Smooth muscle cell (in vitro differentiated cells): ENCODE results near the gene RAPGEF5. TPM values are rescaled to one million over a fixed set of nuclear protein-coding genes. Genes with fewer than 3 reads are reported as not detected.

Experiments used
- DNase-seq: peaks from one replicate; lab custom pipeline; 2025; ENCODE audit not compliant: unreplicated experiment; lab: John Stamatoyannopoulos, UW
- H2AFZ ChIP-seq: fragments of 200-600 bp; sonication (generic); 2 replicates; pipeline ENCODE4 v1.6.0; 2016; ENCODE audit warnings: antibody characterized with exemption, low read depth, mild to moderate bottlenecking
- H3F3A ChIP-seq: fragments of 200-600 bp; sonication (generic); 2 replicates; pipeline ENCODE4 v1.6.0; 2017; ENCODE audit warnings: antibody characterized with exemption, low read depth
- H3K27ac ChIP-seq: fragments of 200-600 bp; sonication (generic); 2 replicates; pipeline ENCODE4 v1.5.1; 2016; ENCODE audit warnings: low read depth, mild to moderate bottlenecking
- H3K27me3 ChIP-seq: fragments of 200-600 bp; sonication (generic); 2 replicates; pipeline ENCODE4 v1.6.1; 2016; ENCODE audit warnings: low read depth, mild to moderate bottlenecking
- H3K36me3 ChIP-seq: fragments of 200-600 bp; sonication (generic); 2 replicates; pipeline ENCODE4 v1.5.1; 2016; ENCODE audit warnings: low read depth
- H3K4me1 ChIP-seq: fragments of 200-600 bp; sonication (generic); 2 replicates; pipeline ENCODE4 v1.5.1; 2016; ENCODE audit warnings: low read depth
- H3K4me2 ChIP-seq: fragments of 200-600 bp; sonication (generic); 2 replicates; pipeline ENCODE4 v1.6.0; 2016; ENCODE audit warnings: mild to moderate bottlenecking
- H3K4me3 ChIP-seq: fragments of 200-600 bp; sonication (generic); 2 replicates; pipeline ENCODE4 v1.5.1; 2016; ENCODE audit warnings: mild to moderate bottlenecking
- H3K79me2 ChIP-seq: fragments of 200-600 bp; sonication (generic); 2 replicates; pipeline ENCODE4 v1.6.0; 2016; ENCODE audit warnings: low read depth, mild to moderate bottlenecking
- H3K9ac ChIP-seq: fragments of 200-600 bp; sonication (generic); 2 replicates; pipeline ENCODE4 v1.6.0; 2016; ENCODE audit warnings: low read depth
- H3K9me3 ChIP-seq: fragments of 200-600 bp; sonication (generic); replicated peaks from 2 replicates; pipeline ENCODE4 v1.5.1; 2016; ENCODE audit warnings: low read depth
- H4K20me1 ChIP-seq: fragments of 200-600 bp; sonication (generic); 2 replicates; pipeline ENCODE4 v1.6.0; 2016; ENCODE audit warnings: low read depth
- CTCF ChIP-seq: fragments of 200-600 bp; sonication (generic); IDR thresholded peaks from 2 replicates; pipeline ENCODE4 v1.5.1; 2017; ENCODE audit warnings: borderline replicate concordance, mild to moderate bottlenecking, antibody characterized with exemption; ENCODE audit not compliant: insufficient read depth, poor library complexity, severe bottlenecking
- WGBS: methylation state at CpG from one replicate; pipeline ENCODE4 v1.1.7; 2016; ENCODE audit warnings: low lambda C conversion rate; 5-methylcytosine and 5-hydroxymethylcytosine counted together
- polyA plus RNA-seq: library from polyadenylated mRNA; unstranded; fragments of >200 nt; fragmentation: Nextera tagmentation; extraction: Ambion mirVana; gene quantifications from 2 replicates; pipeline ENCODE4 v1.2.1, GENCODE V29; 2016
- total RNA-seq: library from RNA; depleted of rRNA; stranded (reverse); fragments of >200 nt; gene quantifications from 2 replicates; pipeline ENCODE4 v1.2.3, GENCODE V29; 2014

Gene RAPGEF5
- total and polyA plus RNA-seq, 2 experiments from 2014 or later = 11.4 TPM; not detected in 1

- no peaks in the 10 kb centered on the region for H3K79me2 ChIP-seq
- 91% methylated on average over 3 of the region's 3 CpGs for WGBS
Measured at GRCh38 chr7:22280031-22280430, 76.9 kb downstream of the RAPGEF5 start.

GRCh38 chr7:22278660-22279059, 78.3 kb downstream of the RAPGEF5 start:
- WGBS = 96% methylated on average over 2 of the region's 2 CpGs
- H3K27me3 ChIP-seq = no peaks in the 10 kb centered on the region
- no peak overlapping the region for H3K27ac ChIP-seq
- no peak overlapping the region for H3K9ac ChIP-seq
- H3K4me3 ChIP-seq = no peak overlapping the region
- no peaks in the 10 kb centered on the region for H3K4me1 ChIP-seq
- no peaks in the 10 kb centered on the region for H4K20me1 ChIP-seq
- DNase-seq = no peak
- H3K36me3 ChIP-seq = no peaks in the 10 kb centered on the region
- no peaks in the 10 kb centered on the region for H3K9me3 ChIP-seq
- H3K4me2 ChIP-seq = no peak overlapping the region
- TF ChIP-seq CTCF = no peak
- H2AFZ ChIP-seq = no peak overlapping the region
- no peaks in the 10 kb centered on the region for H3K79me2 ChIP-seq
- H3F3A ChIP-seq = no peaks in the 10 kb centered on the region

More at GRCh38 chr7:22280031-22280430, 76.9 kb downstream of the RAPGEF5 start:
- Histone ChIP-seq H3K4me2 (no peak overlapping the region), H2AFZ (no peak overlapping the region), H3K4me3 (no peak overlapping the region), H3F3A (no peaks in the 10 kb centered on the region), H3K9me3 (no peaks in the 10 kb centered on the region), H4K20me1 (no peaks in the 10 kb centered on the region), H3K27ac (no peak overlapping the region), H3K4me1 (no peaks in the 10 kb centered on the region), H3K27me3 (no peaks in the 10 kb centered on the region), H3K36me3 (no peaks in the 10 kb centered on the region), H3K9ac (no peak overlapping the region)
- TF ChIP-seq CTCF = no peak
- DNase-seq = no peak

GRCh38 chr7:22277375-22277774, 79.6 kb downstream of the RAPGEF5 start:
- Histone ChIP-seq H3K27ac (no peak overlapping the region), H4K20me1 (no peaks in the 10 kb centered on the region), H3K4me3 (no peak overlapping the region), H3K4me2 (no peak overlapping the region), H3K4me1 (no peaks in the 10 kb centered on the region), H3K27me3 (no peaks in the 10 kb centered on the region), H3K9me3 (no peaks in the 10 kb centered on the region), H3K79me2 (no peaks in the 10 kb centered on the region), H2AFZ (no peak overlapping the region), H3F3A (no peaks in the 10 kb centered on the region), H3K36me3 (no peaks in the 10 kb centered on the region), H3K9ac (no peak overlapping the region)
- DNase-seq = no peak
- no peak for TF ChIP-seq CTCF
- 93% methylated on average over 4 of the region's 4 CpGs for WGBS

GRCh38 chr7:22275661-22276060, 81.3 kb downstream of the RAPGEF5 start:
- TF ChIP-seq CTCF = no peak
- Histone ChIP-seq H2AFZ (no peak overlapping the region), H3K4me1 (no peaks in the 10 kb centered on the region)

More at GRCh38 chr7:22275661-22276060, 81.3 kb downstream of the RAPGEF5 start:
- Histone ChIP-seq H3K79me2 (no peaks in the 10 kb centered on the region), H3K9me3 (no peaks in the 10 kb centered on the region), H3F3A (no peaks in the 10 kb centered on the region), H3K27me3 (no peaks in the 10 kb centered on the region), H3K27ac (no peak overlapping the region), H4K20me1 (no peaks in the 10 kb centered on the region), H3K36me3 (no peaks in the 10 kb centered on the region), H3K4me2 (no peak overlapping the region), H3K9ac (no peak overlapping the region), H3K4me3 (no peak overlapping the region)
- 80% methylated on average over 2 of the region's 2 CpGs for WGBS
- DNase-seq = no peak
